Brain microvascular endothelial cell (primary cell): ENCODE data around the gene QRICH1.

Experiments
- DNase-seq: peaks from one replicate; pipeline ENCODE4 v3.0.0-alpha.2; 2020
- H3K27ac ChIP-seq: fragments of 250-450 bp; sonication (Bioruptor Pico); 2 replicates; pipeline ENCODE4 v1.5.1; 2020; ENCODE audit warnings: mild to moderate bottlenecking, moderate library complexity
- H3K27me3 ChIP-seq: fragments of 250-450 bp; sonication (Bioruptor Pico); replicated peaks from 2 replicates; pipeline ENCODE4 v1.5.1; 2020; ENCODE audit warnings: mild to moderate bottlenecking
- H3K36me3 ChIP-seq: fragments of 250-450 bp; sonication (Bioruptor Pico); replicated peaks from 2 replicates; pipeline ENCODE4 v1.5.1; 2020; ENCODE audit warnings: mild to moderate bottlenecking
- H3K4me3 ChIP-seq: 2 replicates; pipeline ENCODE4 v1.5.1; 2011; ENCODE audit warnings: low read depth, mild to moderate bottlenecking, control low read depth, low read length, moderate library complexity
- in situ Hi-C: cut with HindIII; loops from 2 replicates; pipeline ENCODE4 v1.10.0; 2017; ENCODE audit warnings: low sequenced_read_pairs, low pct_ligation_motif_present
- TF ChIP-seq, protein P1 (sequence below): IDR thresholded peaks from 2 replicates; pipeline ENCODE4 v1.5.1; 2011; ENCODE audit warnings: low read depth, mild to moderate bottlenecking, moderate library complexity, low read length, control low read depth, inconsistent platforms; ENCODE audit errors: missing control alignments

Gene QRICH1

GRCh38 chr3:49025793-49026520 lies 67.9 kb downstream of the QRICH1 start:
- in situ Hi-C loops: no loop called here
- H3K36me3 ChIP-seq: peaks cover 41% of the 10 kb centered on the region
- no peak overlapping the region for H3K27ac ChIP-seq
- DNase-seq: no peak
- no peaks in the 10 kb centered on the region for H3K27me3 ChIP-seq
- TF ChIP-seq, protein P1, sequence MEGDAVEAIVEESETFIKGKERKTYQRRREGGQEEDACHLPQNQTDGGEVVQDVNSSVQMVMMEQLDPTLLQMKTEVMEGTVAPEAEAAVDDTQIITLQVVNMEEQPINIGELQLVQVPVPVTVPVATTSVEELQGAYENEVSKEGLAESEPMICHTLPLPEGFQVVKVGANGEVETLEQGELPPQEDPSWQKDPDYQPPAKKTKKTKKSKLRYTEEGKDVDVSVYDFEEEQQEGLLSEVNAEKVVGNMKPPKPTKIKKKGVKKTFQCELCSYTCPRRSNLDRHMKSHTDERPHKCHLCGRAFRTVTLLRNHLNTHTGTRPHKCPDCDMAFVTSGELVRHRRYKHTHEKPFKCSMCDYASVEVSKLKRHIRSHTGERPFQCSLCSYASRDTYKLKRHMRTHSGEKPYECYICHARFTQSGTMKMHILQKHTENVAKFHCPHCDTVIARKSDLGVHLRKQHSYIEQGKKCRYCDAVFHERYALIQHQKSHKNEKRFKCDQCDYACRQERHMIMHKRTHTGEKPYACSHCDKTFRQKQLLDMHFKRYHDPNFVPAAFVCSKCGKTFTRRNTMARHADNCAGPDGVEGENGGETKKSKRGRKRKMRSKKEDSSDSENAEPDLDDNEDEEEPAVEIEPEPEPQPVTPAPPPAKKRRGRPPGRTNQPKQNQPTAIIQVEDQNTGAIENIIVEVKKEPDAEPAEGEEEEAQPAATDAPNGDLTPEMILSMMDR: no peak
- no peak overlapping the region for H3K4me3 ChIP-seq

GRCh38 chr3:49025005-49025792 lies 68.7 kb downstream of the QRICH1 start:
- no peaks in the 10 kb centered on the region for H3K27me3 ChIP-seq
- H3K27ac ChIP-seq: no peak overlapping the region
- in situ Hi-C loops: no loop called here
- TF ChIP-seq, protein P1: no peak
- no peak overlapping the region for H3K4me3 ChIP-seq
- peaks cover 41% of the 10 kb centered on the region for H3K36me3 ChIP-seq
- DNase-seq: no peak

GRCh38 chr3:49024449-49024848 lies 69.4 kb downstream of the QRICH1 start:
- H3K27me3 ChIP-seq: no peaks in the 10 kb centered on the region
- DNase-seq: no peak
- no peak overlapping the region for H3K4me3 ChIP-seq
- H3K27ac ChIP-seq: no peak overlapping the region
- peaks cover 37% of the 10 kb centered on the region for H3K36me3 ChIP-seq
- in situ Hi-C loops: no loop called here
- TF ChIP-seq, protein P1: no peak

GRCh38 chr3:49023775-49024174 lies 70.1 kb downstream of the QRICH1 start:
- in situ Hi-C loops: no loop called here
- TF ChIP-seq, protein P1: no peak
- no peak overlapping the region for H3K4me3 ChIP-seq
- no peaks in the 10 kb centered on the region for H3K27me3 ChIP-seq
- H3K27ac ChIP-seq: no peak overlapping the region
- peaks cover 37% of the 10 kb centered on the region for H3K36me3 ChIP-seq
- no peak for DNase-seq

DNA sequence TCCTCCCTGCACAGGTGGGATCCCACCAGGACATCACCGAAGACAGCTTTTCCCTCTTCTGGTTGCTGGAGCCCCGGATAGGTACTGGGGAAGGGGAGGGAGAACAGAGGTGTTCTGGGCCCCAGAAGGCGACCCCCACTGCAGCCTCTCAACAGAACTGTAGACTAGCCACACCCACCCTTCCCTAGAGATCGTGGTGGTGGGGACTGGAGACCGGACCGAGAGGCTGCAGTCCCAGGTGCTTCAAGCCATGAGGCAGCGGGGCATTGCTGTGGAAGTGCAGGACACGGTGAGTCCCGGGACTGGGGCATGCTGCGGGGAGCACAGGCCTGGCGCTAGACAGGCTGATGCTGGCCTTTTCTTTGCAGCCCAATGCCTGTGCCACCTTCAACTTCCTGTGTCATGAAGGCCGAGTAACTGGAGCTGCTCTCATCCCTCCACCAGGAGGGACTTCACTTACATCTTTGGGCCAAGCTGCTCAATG lies 71.1 kb downstream of the QRICH1 start:
- DNase-seq: no peak
- Histone ChIP-seq H3K36me3 (peaks cover 37% of the 10 kb centered on the region), H3K27ac (peak overlapping the region; percentile 99), H3K4me3 (peak overlapping the region; percentile 90), H3K27me3 (no peaks in the 10 kb centered on the region)
- in situ Hi-C loops: no loop called here
- TF ChIP-seq, protein P1: peak; percentile 3
